GM12801 (cell line): Measurements from ENCODE around the gene ZNF282.

ENCODE experiments used
- CTCF ChIP-seq: IDR thresholded peaks from one replicate; pipeline ENCODE4 v1.5.1; 2011; ENCODE audit warnings: control low read depth; ENCODE audit not compliant: insufficient read length; ENCODE audit errors: extremely low read depth

The ZNF282 gene

DNA sequence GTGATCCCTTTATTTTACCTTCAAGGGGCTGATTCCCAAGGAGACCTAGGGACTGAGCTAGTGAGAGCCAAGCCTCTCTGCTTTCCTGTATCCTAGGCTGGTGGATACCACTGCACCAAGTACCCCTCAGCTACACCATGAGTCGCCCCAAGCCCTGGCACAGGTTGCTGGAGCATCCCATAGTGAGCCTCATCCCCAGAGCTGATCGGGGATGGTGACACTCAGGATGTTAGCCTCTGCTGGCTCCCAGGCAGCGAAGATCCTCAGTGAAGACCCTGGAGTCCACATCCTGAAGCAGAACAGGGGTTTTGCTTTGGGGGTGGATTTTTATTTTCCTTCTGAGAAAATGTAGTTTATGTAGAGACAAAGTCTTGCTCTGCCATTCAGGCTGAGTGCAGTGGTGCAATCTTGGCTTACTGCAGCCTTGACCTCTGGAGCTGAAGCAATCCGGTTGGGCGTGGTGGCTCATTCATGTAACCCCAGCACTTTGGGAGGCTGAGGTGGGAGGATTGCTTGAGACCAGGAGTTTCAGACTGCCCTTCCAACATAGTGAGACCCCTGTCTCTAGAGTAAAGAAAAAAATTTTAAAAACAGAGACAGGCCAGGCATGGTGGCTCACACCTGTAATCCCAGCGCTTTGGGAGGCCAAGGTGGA lies 31.6 kb downstream of the ZNF282 start:
- no peak for TF ChIP-seq CTCF

GRCh38 chr7:149228831-149229471 lies 33.6 kb downstream of the ZNF282 start:
- no peak for TF ChIP-seq CTCF

- TF ChIP-seq CTCF: no peak
Observed at GRCh38 chr7:149229526-149229925, 34.2 kb downstream of the ZNF282 start.

GRCh38 chr7:149232362-149232761 lies 37.0 kb downstream of the ZNF282 start:
- no peak for TF ChIP-seq CTCF

DNA sequence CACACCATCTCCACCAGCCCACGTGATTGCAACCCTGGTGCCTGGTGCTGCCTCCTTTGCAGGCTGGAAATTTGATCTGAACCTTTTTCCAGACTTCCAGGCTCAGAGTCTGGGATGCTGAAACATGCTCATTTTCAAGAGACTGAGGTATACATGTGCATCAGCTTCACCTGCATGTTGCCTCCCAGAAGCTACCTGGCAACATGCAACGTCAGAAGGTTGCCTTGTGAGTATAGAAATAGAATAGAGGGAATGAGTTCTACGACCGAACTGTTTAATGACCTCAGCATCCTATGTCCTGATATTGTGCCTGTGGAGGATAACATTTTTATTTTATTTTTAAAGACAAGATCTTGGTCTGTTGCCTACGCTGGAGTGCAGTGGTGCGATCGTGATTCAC lies 42.2 kb downstream of the ZNF282 start:
- no peak for TF ChIP-seq CTCF

DNA sequence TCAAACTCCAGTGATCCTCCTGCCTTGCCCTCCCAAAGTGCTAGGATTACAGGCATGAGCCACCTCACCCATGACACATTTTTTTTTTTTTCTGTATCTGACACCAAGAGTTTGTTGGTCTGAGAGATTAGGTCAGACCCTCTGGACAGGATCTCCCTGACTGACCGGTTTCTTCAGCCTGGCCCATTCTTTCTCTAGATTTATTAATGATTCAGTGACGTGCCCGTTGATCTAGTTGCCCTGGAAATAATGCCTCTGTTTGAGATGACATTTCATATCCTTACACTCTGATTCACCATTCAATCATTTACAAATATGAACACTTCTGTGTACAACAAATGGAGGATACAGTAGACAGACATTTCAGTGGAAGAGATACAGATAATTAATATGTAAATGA lies 42.7 kb downstream of the ZNF282 start:
- no peak for TF ChIP-seq CTCF

DNA sequence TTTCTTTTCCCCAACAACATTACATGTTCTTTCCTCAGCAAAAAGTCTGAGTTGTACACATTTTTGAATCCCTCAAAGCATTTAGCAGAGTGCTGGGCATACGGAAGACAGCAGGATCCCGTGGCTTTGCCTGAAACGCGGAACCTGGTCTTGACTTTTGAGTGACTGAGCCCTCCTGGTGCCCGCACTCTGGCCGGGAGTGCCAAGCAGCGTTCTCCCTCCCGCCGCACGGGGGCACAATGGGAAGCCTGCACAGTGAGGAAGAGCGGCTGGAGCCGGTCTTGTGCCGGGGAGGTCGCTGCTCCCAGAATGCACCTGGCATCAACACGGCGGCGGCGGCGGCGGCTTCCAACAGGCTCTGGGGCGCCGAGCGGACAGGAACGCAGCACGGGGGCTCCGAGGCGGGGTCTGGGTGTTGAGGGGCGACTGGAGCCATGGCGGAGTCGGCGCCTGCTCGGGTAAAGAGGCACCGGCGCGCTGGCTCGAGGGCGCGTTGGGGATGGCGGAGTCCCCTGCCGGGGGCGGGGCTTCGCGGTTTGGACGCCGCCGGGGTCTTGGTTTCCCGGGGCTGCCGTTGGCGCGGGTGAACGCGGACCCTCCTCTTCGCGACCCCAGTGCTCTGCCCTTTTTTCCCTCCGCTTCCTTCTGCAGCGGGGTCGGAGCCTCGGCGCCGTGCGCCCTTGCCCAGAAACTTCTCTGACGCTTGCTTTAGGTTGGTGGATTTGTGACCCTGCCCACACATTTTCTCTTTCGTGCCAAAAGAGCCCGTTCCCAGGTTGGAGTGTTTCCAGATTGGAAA lies 44.2 kb downstream of the ZNF282 start, which contains the start of gene ZNF212:
TSS of gene ZNF212 (plus strand) at position 307 of the 799 bp plus-strand sequence. CDS start at position 435, 128 bp downstream.
- no peak for TF ChIP-seq CTCF
